Panc1 (cell line): Measurements from ENCODE around the gene DSC3. TPM values are rescaled to one million over a fixed set of nuclear protein-coding genes. Genes with fewer than 3 reads are reported as not detected.

Experiments used
- ATAC-seq: fragments of 200-7000 bp; cut with Tn5 transposase; 2 replicates; pipeline ENCODE4 v1.9.1; 2020; ENCODE audit warnings: mild to moderate bottlenecking, moderate library complexity
- BruUV-seq: library from RNA; stranded (reverse); fragments of 400-500 nt; replicated peaks from 2 replicates; lab custom pipeline; 2021; lab: Mats Ljungman, UMichigan
- CTCF ChIA-PET: fragments of 300-600 bp; sonication (Branson Sonifier 250); formaldehyde crosslinking; loops from one replicate; lab custom pipeline; 2022; ENCODE audit warnings: antibody characterized with exemption; lab: Charles Lee
- POLR2A ChIA-PET: fragments of 300-600 bp; sonication (Branson Sonifier 250); formaldehyde crosslinking; loops from one replicate; lab custom pipeline; 2022; ENCODE audit warnings: antibody characterized with exemption; lab: Charles Lee
- DNase-seq: peaks from one replicate; pipeline ENCODE4 v3.0.0-alpha.2; 2010; ENCODE audit warnings: low read depth, low spot score
- H3K27ac ChIP-seq: 2 replicates; pipeline ENCODE4 v1.5.1; 2011; ENCODE audit warnings: mild to moderate bottlenecking, low read length, inconsistent platforms
- H3K27me3 ChIP-seq: fragments of 200-500 bp; sonication (Bioruptor generic); 2 replicates; pipeline ENCODE4 v1.6.0; 2014; ENCODE audit warnings: low read length, inconsistent platforms; ENCODE audit not compliant: control insufficient read depth, insufficient read depth
- H3K36me3 ChIP-seq: fragments of 200-500 bp; sonication (Bioruptor generic); 2 replicates; pipeline ENCODE4 v1.5.1; 2014; ENCODE audit warnings: inconsistent platforms, mild to moderate bottlenecking, low read length, moderate library complexity; ENCODE audit not compliant: control insufficient read depth, insufficient read depth
- H3K4me1 ChIP-seq: 2 replicates; pipeline ENCODE4 v1.5.1; 2011; ENCODE audit warnings: inconsistent platforms, mild to moderate bottlenecking, low read length, moderate library complexity; ENCODE audit not compliant: control insufficient read depth, insufficient read depth
- H3K4me3 ChIP-seq, 2 experiments: 2 replicates each; pipeline ENCODE4 v1.5.1; 2011 to 2012; ENCODE audit warnings: low read depth in 2 of 2, low read length in 2 of 2, mild to moderate bottlenecking in 2 of 2, inconsistent platforms in 1 of 2, moderate library complexity in 1 of 2
- H3K9me3 ChIP-seq: fragments of 200-500 bp; sonication (Bioruptor generic); 2 replicates; pipeline ENCODE4 v1.5.1; 2014; ENCODE audit warnings: low read depth, mild to moderate bottlenecking, inconsistent platforms, low read length, moderate library complexity; ENCODE audit not compliant: control insufficient read depth, insufficient read depth
- CTCF ChIP-seq: fragments of 450-650 bp; IDR thresholded peaks from 2 replicates; pipeline ENCODE4 v1.5.1; 2017; ENCODE audit warnings: mild to moderate bottlenecking
- POLR2AphosphoS5 ChIP-seq: IDR thresholded peaks from 2 replicates; pipeline ENCODE4 v1.6.1; 2012; ENCODE audit warnings: mild to moderate bottlenecking, low read depth, low read length, moderate library complexity
- SIN3A ChIP-seq: IDR thresholded peaks from 2 replicates; pipeline ENCODE4 v1.6.1; 2012; ENCODE audit warnings: low read depth, mild to moderate bottlenecking, low read length, moderate library complexity, borderline replicate concordance; ENCODE audit not compliant: insufficient read depth
- TCF7L2 ChIP-seq: IDR thresholded peaks from 2 replicates; pipeline ENCODE4 v1.6.1; 2011; ENCODE audit warnings: mild to moderate bottlenecking, low read depth, low read length, inconsistent platforms
- in situ Hi-C: cut with HindIII; loops from 2 replicates; pipeline ENCODE4 v1.10.0; 2016; ENCODE audit warnings: low sequenced_read_pairs, low pct_unique_long_range_greater_than_20kb
- intact Hi-C: fragments of 100-400 bp; cut with micrococcal nuclease; formaldehyde crosslinking; loops from one replicate; pipeline ENCODE4 v1.10.0; 2022; ENCODE audit not compliant: unreplicated experiment
- total RNA-seq: library from RNA; stranded (reverse); gene quantifications from one replicate; pipeline ENCODE4 v1.2.1, GENCODE V29; 2021; ENCODE audit not compliant: unreplicated experiment
- TF ChIP-seq, protein P1 (sequence below), 2 experiments: IDR thresholded peaks; 2 replicates each; pipeline ENCODE4 v1.6.1; 2011 to 2012; ENCODE audit warnings: low read depth in 2 of 2, control low read depth in 1 of 2, low read length in 1 of 2, mild to moderate bottlenecking in 1 of 2, moderate library complexity in 1 of 2; ENCODE audit not compliant: insufficient read depth in 1 of 2

Gene DSC3
- total RNA-seq, 1 experiment from 2014 or later, result 0.23 TPM

DNA sequence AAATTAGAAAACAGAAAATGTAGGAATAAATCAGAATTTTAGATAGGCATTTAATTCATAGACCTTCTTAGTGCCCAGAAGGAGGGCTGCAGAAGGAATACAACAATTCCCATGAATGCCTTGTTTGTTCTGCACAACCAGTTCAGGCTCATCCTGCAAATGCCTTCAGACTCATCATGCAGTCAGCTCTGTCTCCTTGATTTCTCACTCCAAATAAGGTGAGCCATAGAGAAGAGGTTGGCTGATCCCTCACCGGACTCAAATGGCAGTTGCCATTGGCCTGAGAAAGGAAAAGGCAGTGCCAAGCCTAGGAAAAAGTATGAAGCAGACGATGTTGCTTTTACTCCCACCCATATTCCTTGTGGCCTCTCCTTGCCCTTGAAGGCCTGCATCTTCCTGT lies 50.3 kb downstream of the DSC3 start:
- no TSS peak for BruUV-seq
- Histone ChIP-seq H3K4me1 (no peaks in the 10 kb centered on the region), H3K4me3 (no peak overlapping the region), H3K9me3 (no peaks in the 10 kb centered on the region), H3K27me3 (no peaks in the 10 kb centered on the region), H3K27ac (no peak overlapping the region), H3K36me3 (no peaks in the 10 kb centered on the region)
- in situ Hi-C loops, result no loop called here
- TF ChIP-seq CTCF, result no peak
- no peak for TF ChIP-seq SIN3A
- no peak for TF ChIP-seq TCF7L2
- no peak for TF ChIP-seq POLR2AphosphoS5
- TF ChIP-seq, protein P1, sequence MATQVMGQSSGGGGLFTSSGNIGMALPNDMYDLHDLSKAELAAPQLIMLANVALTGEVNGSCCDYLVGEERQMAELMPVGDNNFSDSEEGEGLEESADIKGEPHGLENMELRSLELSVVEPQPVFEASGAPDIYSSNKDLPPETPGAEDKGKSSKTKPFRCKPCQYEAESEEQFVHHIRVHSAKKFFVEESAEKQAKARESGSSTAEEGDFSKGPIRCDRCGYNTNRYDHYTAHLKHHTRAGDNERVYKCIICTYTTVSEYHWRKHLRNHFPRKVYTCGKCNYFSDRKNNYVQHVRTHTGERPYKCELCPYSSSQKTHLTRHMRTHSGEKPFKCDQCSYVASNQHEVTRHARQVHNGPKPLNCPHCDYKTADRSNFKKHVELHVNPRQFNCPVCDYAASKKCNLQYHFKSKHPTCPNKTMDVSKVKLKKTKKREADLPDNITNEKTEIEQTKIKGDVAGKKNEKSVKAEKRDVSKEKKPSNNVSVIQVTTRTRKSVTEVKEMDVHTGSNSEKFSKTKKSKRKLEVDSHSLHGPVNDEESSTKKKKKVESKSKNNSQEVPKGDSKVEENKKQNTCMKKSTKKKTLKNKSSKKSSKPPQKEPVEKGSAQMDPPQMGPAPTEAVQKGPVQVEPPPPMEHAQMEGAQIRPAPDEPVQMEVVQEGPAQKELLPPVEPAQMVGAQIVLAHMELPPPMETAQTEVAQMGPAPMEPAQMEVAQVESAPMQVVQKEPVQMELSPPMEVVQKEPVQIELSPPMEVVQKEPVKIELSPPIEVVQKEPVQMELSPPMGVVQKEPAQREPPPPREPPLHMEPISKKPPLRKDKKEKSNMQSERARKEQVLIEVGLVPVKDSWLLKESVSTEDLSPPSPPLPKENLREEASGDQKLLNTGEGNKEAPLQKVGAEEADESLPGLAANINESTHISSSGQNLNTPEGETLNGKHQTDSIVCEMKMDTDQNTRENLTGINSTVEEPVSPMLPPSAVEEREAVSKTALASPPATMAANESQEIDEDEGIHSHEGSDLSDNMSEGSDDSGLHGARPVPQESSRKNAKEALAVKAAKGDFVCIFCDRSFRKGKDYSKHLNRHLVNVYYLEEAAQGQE (IDR thresholded peaks at IDR 0.05; ENCODE audit: insufficient read depth in 1 of 2, low read depth in 2 of 2, low read length in 1 of 2), result no peak
- intact Hi-C loops, result no loop called here
- ChIA-PET CTCF (no interaction called here), POLR2A (no interaction called here)
- DNase-seq, result no peak
- ATAC-seq, result no peak

DNA sequence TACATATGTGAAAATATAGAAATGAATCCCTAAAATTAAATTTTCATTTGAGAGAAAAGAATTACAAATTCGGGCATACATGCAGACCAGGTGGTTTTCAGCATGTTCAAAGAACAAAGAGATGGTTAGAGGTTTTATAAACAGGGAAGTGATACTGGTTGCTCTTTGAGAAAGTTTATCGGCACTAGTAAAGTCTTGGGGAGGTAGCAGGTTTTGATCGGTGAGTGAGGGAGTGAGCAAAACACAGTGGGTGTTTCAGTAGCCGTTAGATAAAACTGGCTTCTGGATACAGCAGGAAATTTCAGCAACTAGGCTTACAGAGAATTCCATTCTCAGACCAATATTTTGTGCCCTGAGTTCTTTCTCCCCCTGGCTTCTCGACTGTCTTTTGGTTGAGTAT lies 51.1 kb downstream of the DSC3 start:
- CTCF ChIA-PET, result no interaction called here
- H3K27ac ChIP-seq, result no peak overlapping the region

More for the DNA sequence above, 51.1 kb downstream of the DSC3 start:
- no peak for DNase-seq
- H3K36me3 ChIP-seq, result no peaks in the 10 kb centered on the region
- BruUV-seq, result no TSS peak
- no peaks in the 10 kb centered on the region for H3K4me1 ChIP-seq
- TF ChIP-seq, protein P1 (IDR thresholded peaks at IDR 0.05; ENCODE audit: insufficient read depth in 1 of 2, low read depth in 2 of 2, low read length in 1 of 2), result no peak
- TF ChIP-seq CTCF (no peak), POLR2AphosphoS5 (no peak), TCF7L2 (no peak)
- no peaks in the 10 kb centered on the region for H3K27me3 ChIP-seq
- intact Hi-C loops (no loop called here), in situ Hi-C loops (no loop called here)
- POLR2A ChIA-PET, result no interaction called here
- no peaks in the 10 kb centered on the region for H3K9me3 ChIP-seq
- ATAC-seq, result no peak
- no peak overlapping the region for H3K4me3 ChIP-seq
